GM04503 (cell line): ENCODE measurements around the gene RBM17.
"Not testable (repeated sequence)": the region's sequence is repeated elsewhere in the genome, so short reads cannot be mapped to it uniquely, and the experiment has no call there.

Experiments
- DNase-seq: peaks from one replicate; pipeline ENCODE4 v3.0.0-alpha.2; 2012; ENCODE audit warnings: low read depth

Gene RBM17

GRCh38 chr10:6056411-6057135, 32.3 kb upstream of the RBM17 start:
- no peak for DNase-seq

- no peak for DNase-seq
Observed at GRCh38 chr10:6058682-6059475, 30.0 kb upstream of the RBM17 start.

- no peak for DNase-seq
Observed at GRCh38 chr10:6059506-6059905, 29.3 kb upstream of the RBM17 start.

GRCh38 chr10:6061056-6061455, 27.8 kb upstream of the RBM17 start:
- DNase-seq: no peak

- DNase-seq: no peak
Observed at GRCh38 chr10:6062101-6062771, 26.6 kb upstream of the RBM17 start, which contains the start of gene IL2RA. TSS of gene IL2RA (minus strand) at chr10:6062367. CDS start at chr10:6062151, 216 bp downstream.

- DNase-seq: no peak
Observed at GRCh38 chr10:6064119-6064518, 24.7 kb upstream of the RBM17 start.

- DNase-seq: not testable (repeated sequence)
Observed at GRCh38 chr10:6064726-6065125, 24.1 kb upstream of the RBM17 start.

GRCh38 chr10:6065406-6065805, 23.4 kb upstream of the RBM17 start:
- no peak for DNase-seq

GRCh38 chr10:6065835-6066234, 23.0 kb upstream of the RBM17 start:
- DNase-seq: no peak

- DNase-seq: no peak
Observed at GRCh38 chr10:6067457-6067856, 21.4 kb upstream of the RBM17 start.

- DNase-seq: no peak
Observed at GRCh38 chr10:6068006-6068405, 20.8 kb upstream of the RBM17 start.

GRCh38 chr10:6068422-6068821, 20.4 kb upstream of the RBM17 start:
- no peak for DNase-seq

GRCh38 chr10:6069081-6069931, 19.5 kb upstream of the RBM17 start:
- DNase-seq: no peak

GRCh38 chr10:6070660-6071059, 18.2 kb upstream of the RBM17 start:
- DNase-seq: no peak

GRCh38 chr10:6071181-6072175, 17.4 kb upstream of the RBM17 start:
- no peak for DNase-seq

- DNase-seq: no peak
Observed at GRCh38 chr10:6072215-6072934, 16.5 kb upstream of the RBM17 start.

GRCh38 chr10:6074489-6075301, 14.1 kb upstream of the RBM17 start:
- DNase-seq: no peak

- DNase-seq: no peak
Observed at GRCh38 chr10:6077071-6077675, 11.7 kb upstream of the RBM17 start.

- DNase-seq: no peak
Observed at GRCh38 chr10:6079044-6079443, 9.8 kb upstream of the RBM17 start.
